ENCODE measurements around the gene KCNK15. TPM values are rescaled to one million over a fixed set of nuclear protein-coding genes. Genes with fewer than 3 reads are reported as not detected.

KCNK15 gene
- polyA plus RNA-seq, 5 donors: not detected

DNA sequence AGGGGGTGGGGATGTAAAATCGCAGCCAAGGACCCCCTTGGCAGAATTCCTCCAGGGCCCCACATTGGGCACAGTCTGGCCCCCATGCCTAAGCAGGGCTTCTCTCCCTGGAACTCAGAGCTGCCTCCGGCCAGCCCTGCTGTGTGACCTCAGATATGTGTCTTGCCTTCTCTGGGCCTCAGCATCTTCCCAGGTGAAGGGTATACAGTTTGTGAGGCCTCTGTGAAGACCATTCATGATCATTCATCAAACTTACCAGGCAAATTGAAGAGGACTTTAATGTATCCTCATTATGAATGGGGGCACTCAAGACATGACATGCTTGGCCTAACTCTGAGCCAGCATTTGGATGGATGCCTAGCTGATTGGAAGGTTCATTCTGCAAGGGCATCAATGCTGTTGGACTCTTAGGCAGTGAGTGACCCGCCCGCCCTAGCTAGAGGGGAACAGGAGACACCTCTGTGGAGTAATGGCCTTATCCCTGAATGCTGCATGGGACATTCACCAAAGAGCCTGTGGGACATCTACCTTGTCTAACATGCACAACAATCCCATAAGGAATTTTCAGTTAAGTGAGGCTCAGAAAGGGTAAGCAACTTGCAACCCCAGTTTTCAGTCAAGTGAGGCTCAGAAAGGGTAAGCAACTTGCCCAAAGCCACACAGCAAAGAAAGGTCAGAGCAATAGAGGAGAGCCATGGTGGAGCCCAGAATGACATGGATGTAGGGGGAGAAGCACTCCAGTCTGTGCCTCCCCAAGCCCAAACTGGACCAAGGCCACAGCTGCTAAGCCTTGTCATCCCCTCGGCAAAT, 30.0 kb upstream of the KCNK15 start:
- no peak for DNase-seq

DNA sequence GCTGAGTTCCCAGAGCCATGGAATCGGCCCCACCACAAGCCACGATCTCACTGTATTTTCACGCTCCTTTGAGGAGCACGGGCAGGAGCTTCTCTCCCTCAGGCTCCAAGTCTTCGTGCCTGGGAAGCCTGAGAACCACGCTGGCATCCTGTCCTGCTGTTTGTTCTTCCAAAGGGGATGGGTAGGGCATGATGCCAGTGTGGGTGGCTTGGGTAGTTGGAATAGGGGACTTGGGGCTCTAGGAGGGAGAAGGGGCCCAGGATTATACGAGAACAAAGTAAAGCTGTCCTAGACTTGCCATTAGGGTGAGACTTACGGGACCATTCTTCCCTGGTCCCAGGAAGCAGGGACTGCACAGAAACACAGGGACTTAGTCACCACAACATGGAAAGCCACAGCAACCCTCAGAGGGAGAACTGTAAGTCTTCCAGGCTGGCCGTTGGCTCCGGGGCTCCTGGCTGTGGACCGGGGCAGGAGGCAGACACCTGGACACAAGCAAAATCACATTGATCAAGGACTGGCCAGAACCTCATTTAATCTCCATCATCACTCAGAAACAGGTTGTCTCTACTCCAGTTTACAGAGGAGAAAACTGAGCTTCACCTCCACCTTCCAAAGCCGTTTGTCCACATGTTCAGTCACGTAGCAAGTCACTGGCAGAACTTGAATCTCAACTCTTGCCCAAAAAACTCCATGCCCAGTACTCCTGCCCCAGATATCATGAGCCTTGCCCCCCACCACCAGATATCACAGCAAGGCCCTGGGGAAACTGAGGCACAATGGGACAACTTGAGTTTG, 29.2 kb upstream of the KCNK15 start:
- no peak for DNase-seq

DNA sequence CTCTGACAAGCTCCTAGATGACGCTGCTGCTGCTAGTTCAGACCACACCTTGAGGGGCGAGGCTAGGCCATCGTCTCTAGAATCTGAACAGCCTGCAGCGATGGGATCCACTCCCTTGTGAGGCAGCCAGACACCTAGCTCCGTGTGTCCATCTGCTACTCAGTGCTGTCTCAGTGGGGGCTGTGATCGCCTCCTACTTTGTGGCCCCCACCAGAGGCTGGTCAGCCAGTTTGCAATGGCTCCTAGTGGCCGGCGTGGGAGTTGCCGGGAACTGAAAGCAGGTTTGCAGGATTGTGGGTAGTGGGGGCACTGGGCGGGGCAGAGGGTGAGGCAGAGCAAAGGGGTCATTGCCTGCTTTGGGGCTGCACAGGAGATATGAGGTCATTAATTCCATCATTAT, 27.7 kb upstream of the KCNK15 start:
- no peak for DNase-seq

DNA sequence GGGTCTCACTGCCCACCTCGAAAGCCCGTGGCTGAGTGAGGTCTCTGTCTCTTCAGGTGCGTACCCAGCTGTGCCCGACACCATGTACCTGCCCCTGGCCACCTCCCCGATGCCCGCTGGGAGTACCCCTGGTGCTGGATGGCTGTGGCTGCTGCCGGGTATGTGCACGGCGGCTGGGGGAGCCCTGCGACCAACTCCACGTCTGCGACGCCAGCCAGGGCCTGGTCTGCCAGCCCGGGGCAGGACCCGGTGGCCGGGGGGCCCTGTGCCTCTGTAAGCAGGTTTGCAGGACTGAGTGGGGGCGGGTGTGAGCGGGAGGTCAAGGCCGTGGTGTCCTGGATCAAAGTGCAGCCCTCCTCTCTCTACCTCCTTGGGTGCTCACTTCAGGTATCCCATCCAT, 25.8 kb upstream of the KCNK15 start:
- no peak for DNase-seq

- no peak for DNase-seq
These were observed 25.1 kb upstream of the KCNK15 start for GRCh38 chr20:44720621-44720996.

GRCh38 chr20:44720997-44721784, 24.5 kb upstream of the KCNK15 start:
- peak in 1 of 2 donors; percentile 75 for DNase-seq

DNA sequence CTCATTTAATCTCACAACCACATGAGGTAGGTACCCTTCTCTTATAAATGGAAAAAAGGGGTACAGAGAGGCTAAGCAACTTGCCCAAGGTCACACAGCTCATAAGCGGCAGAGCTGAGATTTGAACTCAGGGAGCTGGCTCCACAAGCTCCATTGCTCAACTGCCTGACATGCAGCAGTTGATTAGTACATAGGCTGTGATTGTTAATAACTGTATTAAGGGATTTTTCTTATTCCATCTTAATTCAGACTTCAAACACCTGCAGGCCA, 23.9 kb upstream of the KCNK15 start:
- DNase-seq: no peak

- DNase-seq: no peak
These were observed 22.7 kb upstream of the KCNK15 start for GRCh38 chr20:44722990-44723389.

DNA sequence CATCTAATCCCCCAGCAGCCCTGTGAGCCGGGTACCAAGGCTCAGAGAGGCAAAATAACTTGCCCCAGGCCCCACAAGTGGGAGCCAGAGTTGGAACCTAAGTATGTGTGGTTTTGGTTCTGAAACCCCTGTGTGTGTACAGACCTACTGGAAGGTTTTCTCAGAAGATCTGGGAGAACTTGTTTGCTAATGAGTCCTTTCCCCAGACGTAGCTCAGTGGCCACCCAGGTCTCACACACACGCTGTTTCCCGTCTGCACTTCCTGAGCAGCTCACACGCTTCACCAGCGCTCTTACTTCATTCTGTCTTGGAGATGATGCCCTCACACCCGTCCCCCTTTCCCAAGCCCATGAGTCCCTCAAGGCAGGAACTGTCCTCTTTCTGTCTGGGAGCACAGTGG, 22.3 kb upstream of the KCNK15 start:
- no peak for DNase-seq

GRCh38 chr20:44723798-44724362, 21.8 kb upstream of the KCNK15 start:
- no peak for DNase-seq

GRCh38 chr20:44724423-44725091, 21.1 kb upstream of the KCNK15 start:
- no peak for DNase-seq

DNA sequence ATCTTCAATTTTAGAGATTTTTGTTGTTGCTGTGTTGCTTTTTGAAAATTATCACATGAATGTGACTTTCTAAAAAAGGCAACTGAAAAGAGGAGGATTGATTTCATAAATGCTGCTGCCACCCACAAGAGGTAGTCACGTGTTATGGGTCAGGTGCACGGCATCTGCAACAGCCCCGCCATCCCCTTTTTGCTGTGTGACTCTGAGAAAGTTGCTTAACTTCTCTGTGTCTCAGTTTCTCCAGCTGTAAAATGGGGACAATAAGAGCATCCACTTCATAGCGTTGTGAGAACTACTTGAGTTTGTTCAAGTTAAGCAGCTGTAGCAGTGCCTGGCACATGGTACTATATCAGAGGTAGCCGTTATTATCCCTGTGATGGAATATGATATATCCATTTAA, 19.8 kb upstream of the KCNK15 start:
- DNase-seq: no peak

- DNase-seq: no peak
These were observed 18.6 kb upstream of the KCNK15 start for GRCh38 chr20:44727039-44727438.

DNA sequence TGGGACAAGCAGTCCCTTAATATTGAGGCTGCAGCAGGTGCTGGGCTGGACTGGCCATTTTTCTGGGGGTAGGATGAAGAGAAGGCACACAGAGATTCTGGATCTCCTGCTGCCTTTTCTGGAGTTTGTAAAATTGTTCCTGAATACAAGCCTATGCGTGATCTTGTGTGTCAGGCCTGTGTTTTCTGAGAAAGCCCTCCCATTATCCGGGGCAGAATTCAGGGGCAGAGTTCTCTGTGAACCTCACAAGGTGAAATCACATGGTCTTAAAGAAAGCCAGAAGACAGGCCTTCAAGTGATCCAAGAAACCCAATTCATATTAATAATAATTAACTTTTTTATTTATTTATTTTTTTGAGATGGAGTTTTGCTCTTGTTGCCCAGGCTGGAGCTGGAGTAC, 18.0 kb upstream of the KCNK15 start:
- DNase-seq: no peak

DNA sequence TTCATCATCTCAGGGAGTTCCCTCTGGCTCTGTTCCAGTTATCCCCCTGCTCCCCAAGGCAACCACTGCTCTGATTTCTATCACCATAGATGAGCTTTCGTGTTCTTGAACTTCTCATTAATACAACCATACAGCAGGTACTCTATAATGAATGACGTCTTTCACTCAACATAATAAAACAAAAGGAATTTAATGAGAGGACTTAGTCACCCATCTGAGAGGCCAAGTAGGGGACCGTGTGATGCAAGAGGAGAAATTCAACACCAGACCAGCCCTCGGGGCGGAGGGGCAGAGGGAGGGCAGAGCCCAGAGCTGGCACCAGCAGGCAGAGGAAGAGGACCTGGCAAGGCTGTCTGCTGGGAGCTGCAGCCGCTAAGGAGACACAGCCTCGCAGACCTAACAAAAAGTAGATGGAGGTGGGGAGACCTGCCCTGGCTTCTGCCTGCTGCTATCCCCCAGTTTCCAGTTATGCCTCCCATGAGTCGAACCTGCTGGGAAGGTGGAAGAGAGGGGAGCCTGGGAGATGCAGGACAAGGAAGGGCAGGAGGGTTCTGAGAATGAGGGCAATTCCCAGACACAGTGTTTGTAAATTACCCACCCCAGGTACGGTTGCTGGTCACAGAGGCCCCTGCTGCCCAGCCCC, 16.7 kb upstream of the KCNK15 start:
- peak in 1 of 2 donors; percentile 41 for DNase-seq

DNA sequence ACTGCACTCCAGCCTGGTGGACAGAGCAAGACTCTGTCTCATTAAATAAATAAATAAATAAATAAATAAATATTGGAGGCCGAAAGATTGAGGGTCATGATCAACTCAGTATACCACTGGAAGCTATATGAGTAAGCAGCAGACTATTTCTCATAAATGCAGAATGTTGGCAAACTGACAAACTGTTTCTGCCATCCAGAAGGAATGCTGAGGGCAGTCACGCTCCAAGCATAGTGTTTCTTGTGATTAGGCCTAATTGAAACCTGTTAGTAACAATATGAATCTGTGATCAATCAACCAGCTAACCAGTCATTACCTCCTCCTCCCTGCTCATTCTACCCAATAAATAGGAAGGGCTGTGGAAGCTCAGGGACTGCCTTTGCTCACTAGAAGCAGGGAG, 15.2 kb upstream of the KCNK15 start:
- DNase-seq: no peak

- DNase-seq: no peak
These were observed 14.0 kb upstream of the KCNK15 start for GRCh38 chr20:44731657-44732056.

GRCh38 chr20:44732327-44732726, 13.3 kb upstream of the KCNK15 start:
- no peak for DNase-seq

GRCh38 chr20:44733341-44734069, 12.2 kb upstream of the KCNK15 start:
- peak in 1 of 2 donors; percentile 61 for DNase-seq

DNA sequence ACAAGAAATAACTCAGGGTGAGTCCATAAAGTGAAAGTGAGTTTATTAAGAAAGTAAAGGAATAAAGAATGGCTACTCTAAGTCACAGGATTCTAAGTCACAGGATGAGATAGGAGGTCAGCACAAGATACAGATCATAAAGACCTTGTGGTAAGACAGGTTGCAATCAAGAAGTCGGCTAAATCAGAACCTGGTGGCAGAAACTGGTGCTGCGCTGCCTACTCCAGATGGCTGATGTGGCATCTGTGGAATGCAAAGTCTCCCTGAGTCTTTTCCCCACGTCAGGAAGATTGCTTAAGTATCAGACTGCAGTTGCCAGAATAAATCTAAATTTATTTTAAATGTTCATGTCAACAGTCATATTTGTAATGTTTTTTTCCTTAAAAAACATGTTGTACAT, 10.7 kb upstream of the KCNK15 start:
- no peak for DNase-seq

DNA sequence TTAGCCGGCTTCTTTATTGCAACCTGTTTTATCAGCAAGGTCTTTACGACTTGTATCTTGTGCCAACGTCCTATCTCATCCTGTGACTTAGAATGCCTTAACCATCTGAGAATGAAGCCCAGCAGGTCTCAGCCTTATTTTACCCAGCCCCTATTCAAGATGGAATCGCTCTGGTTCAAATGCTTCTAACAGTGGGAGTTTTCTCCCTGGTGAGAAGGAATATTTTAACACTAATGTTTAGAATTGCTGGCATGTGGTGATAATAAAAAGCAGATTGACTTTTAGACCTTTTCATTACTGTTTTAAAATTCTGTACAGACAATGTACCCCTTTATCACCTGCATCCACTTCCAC, 9.9 kb upstream of the KCNK15 start:
- DNase-seq: no peak
